NCI-H1436 treated with DMSO at 0.1 percent for 48 hours (cell line): Measurements from ENCODE around the gene DUSP9.
A peak's percentile ranks its signal among the peaks of the same experiment; 100 is the strongest.
"Not testable (repeated sequence)": the region's sequence is repeated elsewhere in the genome, so short reads cannot be mapped to it uniquely, and the experiment has no call there.

Experiments
- DNase-seq: peaks from one replicate; lab custom pipeline; 2025; lab: John Stamatoyannopoulos, UW

DUSP9 gene

DNA sequence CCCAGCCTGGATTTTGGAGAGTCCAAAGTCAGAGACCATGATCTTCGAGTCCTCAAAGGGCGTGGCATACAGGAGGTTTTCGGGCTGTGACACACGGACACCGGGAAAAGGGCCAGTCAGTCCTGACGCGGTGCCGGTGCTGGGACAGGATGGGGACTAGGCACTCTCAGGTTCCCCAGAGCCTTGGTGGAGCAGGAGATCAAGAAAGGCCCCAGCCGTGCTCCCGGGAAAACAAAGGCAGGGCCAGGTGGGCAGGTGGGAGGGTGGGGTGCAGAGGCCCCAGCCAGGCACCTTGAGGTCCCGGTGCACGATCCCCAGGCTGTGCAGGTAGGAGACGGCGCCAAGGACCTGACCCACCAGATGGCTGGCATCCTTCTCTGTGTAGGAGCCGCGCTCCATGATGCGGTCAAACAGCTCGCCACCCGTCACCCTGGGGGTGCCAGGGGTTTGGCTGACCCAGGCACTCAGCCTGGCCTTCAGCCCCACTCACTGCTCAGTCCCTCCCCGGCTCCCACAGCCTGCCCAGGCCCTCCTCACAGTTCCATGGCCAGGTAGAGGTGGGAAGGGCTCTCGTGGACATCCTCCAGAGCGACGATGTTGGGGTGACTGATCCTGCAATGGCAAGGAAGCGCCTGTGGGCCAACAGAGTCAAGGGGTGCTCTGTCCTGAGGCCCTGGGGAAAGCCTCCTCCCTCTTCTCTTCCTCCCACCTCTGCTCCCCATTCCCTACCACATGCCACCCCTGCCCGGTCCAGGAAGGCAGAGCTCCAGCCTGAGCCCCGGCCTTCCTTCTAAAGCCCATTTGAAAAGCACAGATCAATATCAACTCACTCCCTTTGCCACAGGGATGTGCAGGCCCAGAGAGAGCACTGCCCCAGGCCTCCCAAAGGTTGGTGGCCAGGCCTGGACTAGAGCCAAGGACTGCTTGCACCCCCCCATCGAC, 24.9 kb downstream of the DUSP9 start:
- no peak for DNase-seq

DNA sequence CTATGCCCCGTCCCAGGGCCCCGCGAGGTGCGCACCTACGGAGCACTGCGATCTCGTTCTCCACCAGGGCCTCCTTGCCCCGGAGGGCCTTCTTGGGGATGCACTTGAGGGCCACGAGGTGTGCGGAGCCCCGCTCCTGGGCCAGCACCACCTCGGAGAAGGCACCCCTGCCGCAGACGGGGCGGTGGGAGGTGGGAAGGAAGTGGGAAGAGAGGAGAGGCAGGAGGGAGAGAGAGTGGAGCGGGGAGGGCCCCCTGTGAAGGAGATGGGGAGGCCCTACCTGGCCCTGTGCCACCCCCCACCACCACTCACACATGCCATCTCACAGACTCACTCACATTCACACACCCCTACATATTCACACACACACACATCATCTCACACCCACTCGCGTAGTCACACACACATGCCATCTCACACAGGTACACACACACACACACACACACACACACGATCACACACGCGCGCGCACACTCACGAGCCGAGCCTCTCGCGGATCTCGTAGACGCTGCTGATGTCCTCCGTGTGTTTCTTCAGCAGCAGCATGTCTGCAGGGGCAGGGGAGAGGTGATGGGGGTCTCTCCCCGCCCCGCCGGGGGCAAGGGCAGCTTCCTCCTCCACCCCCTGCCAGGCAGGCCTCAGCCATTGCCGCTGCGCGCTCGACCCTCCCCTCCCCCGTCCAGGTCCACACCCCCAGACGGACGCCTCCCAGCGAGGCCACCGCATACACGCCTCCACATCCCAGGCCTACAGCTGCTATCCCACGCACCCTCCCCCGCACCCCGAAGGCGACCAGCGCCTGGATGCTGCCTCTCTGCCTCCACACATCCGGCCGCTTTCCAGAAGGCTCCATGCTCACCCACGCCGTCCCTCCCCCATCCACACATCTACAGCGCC, 25.8 kb downstream of the DUSP9 start:
- no peak for DNase-seq

DNA sequence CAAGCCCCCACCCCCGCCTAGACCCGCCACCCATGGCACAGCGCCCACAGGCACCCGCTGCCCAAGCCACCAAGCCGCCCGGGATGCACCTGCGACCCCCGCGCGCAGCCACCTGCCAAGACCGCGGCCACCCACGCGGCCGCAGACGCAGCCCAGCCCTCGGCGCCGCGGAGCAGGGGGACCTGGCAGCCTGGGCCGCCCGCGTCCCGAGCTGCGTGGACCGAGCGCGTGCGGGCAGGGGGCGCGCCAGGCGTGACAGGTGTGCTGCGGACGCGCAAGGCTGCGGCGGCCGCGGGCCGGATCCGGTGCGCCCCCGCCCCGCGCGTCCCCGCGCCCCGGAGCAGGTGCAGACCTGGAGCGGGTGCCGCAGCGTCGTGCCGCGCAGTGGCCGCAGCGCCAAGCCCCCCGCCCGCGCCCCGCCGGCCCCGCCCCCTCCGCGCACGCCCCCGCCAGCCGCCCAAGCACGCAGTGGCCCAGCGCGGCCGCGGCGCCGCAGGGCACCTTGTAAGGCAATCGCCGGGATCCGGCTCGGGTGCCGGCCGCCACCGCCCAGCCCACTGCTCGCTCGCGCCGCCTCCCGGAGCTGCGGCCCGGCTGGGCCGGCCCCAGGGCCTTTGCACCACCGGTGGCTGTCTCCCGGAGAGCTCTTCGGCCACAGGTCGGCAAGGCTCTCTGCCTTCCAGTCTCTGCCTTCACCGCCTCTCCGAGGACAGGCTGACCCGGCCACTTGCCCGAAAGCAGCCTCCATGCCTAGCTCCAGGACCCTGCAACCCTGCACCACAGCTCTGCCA, 26.6 kb downstream of the DUSP9 start, which contains the start of gene PNCK:
PNCK (minus strand) TSS at position 386 of the 791 bp plus-strand sequence. CDS start 737 bp downstream, outside the sequence.
- DNase-seq, result no peak

DNA sequence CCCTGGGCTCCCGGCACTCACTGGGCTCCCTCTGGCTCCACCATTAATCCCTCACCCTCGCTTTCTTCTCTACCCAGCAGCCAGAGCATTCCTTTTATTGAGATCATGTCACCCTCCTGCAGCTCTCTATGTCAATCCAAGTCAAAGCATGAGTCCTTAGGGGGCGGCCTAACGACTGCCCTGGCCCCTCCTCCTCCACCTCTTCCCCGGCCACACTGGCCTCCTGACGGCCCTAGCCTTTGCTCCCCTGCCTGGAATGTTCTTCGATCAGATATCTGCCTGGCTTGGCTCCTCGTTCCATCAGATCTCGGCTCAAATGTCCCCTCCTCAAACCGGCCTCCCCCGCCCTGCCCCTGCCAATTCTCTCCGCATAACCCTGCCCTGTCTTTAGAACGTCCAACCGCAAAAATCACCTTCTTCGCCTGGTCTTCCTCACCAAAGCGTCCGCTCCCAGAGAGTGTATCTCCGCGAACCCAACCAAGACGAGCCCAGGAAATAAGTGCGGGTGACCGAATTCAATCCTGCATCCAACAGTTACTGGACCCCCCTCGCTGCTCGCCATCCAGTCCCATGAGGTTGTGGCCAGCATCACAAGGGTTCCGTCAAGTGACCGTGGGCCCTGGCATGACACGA, 27.3 kb downstream of the DUSP9 start:
- no peak for DNase-seq

DNA sequence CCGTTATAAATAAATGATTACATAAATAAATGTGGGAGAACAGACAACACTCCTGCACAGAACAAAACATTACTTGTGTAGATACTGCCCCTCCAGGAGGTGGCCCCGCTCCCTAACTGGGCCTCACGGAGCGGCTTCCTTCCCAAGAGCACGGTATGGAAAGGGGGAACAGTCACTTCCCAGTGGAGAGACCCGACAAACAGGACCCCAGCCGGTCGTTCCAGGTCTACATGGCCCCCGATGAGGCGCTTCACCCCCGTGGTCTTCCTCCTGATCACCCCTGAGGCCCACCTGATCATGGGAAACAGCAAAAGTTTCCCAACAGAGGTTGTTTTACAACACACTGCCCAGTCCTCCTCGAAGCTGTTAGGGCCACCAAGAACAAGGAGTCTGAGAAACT, 34.2 kb downstream of the DUSP9 start:
- DNase-seq, result no peak

DNA sequence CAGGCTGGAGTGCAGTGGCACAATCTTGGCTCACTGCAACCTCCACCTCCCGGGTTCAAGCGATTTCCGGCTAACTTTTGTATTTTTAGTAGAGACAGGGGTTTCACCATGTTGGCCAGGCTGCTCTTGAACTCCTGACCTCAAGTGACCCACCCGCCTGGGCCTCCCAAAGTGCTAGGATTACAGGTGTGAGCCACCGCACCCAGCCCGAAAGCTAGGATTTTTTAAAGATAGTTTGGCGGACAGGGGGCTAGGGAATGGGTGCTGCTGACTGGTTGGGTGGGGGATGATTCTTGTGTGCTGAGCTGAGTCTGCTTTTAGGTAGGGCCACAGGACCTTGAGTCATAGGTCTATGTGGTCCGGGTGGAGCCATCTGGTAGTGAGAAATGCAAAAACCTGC, 36.5 kb downstream of the DUSP9 start:
- not testable (repeated sequence) for DNase-seq

DNA sequence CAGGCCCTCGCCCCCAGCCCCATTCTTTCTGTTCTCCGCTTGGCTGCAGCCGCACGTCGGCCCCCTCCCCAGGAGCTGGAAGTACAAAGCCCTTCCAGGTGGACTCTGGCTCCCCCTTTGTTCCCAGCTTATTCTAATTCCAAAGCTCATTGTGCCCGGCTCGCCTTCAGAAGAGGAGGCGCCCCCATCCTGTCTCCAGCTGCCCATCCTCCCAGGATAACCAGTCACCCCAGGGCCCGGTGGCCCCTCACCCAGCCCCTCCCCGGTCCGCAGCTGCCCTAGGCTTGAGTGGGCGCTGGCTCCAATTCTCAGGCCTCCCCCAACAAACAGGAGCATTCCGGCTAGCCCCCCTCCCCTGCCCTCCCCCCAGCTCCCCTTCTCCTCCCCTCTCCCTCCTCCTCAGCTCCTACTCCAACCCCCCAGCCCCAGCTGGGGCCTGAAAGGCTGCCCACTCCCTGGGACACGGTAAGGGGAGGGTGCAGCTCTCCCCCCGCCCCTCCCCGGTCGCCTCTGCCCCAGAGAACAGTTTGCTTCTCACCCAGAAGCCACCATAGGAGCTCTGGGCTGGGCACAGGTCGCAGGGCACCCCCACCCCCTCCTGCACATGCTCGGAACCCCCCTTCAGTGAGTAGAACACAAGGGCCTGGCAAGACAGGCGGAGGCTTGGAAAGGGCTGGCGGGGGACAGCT, 37.6 kb downstream of the DUSP9 start:
- DNase-seq, result no peak

DNA sequence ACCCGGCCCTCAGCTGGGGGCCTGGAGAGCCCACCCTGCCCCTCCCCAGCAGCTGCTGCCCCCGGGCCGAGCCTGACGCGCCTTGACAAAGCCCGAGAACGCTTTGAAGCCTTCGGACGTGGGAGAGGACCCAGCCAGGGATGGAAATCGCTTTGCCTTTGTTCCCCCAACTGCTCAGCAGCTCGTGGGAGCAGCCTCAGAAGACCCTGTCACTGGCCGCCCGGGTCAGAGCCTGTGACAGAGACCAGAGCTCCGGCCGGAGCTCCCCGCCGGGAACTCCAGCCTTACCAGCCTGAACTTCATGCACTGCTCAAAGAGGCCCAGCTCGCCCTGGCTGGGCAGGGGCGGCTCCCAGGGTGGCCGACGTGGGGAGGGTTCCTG, 38.1 kb downstream of the DUSP9 start:
- DNase-seq, result no peak

DNA sequence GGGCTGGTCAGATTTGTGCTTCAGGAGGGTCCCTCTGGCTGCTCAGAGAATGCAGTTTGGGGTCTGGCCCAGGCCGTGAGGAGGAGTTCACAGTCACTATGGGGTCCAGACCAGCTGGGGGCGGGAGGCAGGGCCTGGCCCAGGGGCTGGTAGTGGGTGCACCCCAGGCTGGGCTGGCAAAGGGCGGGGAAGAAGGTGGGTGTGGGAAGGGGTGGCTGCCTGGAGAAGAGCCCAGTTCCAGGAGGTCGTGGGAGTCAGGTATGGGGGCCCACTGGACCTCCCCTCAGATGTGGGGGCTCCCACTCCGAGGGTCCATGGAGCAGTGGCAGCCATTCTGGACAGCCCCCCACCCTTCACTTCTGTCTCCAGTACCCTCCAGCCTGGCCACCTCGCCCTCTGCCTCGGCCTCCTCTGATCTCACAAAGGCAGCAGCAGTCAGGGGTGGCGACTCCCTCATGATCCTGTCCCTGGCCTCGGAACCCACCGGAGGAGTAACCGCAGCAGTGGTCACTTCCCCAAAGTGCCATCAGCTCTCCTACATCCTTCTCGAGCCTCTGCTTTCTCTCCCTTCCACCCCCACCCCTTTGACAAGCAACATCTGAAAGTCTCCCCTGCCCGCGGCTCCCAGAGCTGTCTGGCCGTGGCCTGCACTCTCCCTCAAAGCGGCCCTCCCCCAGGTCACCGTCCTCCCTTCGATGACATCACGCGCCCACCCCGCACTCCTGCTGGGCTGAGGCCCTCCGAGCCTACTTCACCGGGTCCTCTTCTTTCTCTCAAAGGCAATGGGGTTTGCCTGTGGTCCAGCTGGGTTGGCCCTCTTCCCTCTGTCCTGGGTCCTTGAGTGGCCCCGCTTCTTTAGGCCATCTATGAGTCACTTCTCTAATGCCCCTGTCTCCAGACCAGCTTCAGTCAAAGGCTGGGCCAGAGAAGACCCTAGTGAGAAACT, 39.0 kb downstream of the DUSP9 start:
- DNase-seq, result no peak

DNA sequence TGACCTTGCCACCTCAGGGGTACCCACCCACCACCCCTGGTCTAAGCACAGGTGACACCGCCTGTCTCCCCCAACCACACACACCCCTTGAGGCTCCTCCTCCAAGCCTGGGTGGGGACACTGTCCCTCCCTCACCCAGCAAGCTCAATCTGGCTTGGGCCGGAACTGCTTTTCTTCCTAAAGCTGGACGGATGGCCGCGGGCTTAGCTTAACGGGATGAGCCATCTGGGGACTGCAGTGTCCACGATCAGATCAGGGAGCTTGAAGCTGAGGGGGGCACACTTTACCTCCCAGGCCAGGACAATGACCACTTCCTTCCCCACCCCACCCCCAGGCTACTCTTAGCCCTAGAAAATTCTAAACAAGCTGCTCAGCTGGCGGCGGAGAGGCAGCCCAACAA, 39.7 kb downstream of the DUSP9 start:
- no peak for DNase-seq

DNA sequence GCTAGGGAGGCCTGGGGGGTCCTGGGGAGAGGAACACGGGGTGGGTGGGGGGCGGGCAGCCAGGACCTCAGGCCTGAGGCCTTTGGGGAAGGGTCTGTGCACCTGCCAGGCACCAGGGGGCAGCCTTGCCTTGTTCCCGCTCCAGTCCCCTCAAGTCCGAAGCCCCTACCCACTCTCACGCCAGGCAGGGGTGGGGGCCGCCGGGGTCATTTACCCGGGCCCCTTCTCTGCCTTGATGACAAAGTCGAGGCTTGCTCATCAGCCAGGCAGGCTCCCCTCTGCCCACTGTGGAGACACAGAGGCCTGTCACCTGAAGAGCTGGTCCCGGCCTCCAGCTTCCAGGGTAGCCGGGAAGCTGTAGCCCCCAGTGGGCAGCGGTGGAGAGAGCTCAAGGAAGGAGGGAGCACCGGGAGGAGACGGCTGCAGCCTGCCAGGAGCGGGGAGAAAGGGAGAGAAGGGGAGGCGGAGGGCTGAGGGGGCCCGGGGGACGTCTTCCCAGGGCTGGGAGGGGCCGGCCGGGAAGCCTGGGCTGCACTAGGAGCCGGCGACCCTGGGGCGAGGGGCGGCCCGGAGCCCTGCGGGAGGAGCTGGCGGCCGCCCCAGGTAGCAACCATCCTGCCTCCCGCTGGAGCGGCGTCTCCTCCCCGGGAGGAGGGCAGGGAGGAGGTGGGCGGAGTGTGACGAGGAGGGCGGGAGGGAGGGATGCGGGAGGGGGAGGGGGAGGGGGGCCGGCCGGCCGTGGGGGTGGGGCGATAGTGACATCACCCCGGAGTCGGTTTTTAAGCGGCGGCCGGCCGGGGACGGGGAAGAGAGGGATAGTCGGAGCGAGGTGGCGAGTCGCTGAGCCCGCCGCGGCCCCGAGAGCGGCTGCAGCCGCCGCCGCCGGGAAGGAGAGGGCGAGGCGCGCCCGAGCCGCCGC, 40.4 kb downstream of the DUSP9 start, which contains the start of gene SLC6A8:
SLC6A8 (plus strand) TSS at position 806 of the 919 bp plus-strand sequence. CDS start 649 bp downstream, outside the sequence.
- peak; percentile 2 for DNase-seq

DNA sequence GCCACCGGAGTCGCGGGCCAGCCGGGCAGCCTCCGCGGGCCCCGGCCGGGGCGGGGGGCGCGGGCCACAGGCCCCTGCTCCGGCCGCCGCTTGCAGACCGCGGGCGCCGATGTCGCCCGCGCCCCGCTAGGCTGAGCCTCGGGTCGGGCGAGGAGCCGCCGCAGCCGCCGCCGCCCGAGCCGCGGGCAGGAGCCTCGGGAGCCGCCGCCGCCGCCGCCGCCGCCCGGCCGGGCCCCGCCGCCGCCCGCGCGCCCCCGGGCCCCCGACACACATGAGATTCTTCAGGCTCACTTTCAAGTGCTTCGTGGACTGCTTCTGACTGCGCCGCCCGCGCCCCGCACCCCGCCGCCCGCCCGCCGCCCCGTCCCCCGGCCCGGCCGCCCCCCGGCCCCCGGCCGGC, 41.1 kb downstream of the DUSP9 start:
- no peak for DNase-seq

DNA sequence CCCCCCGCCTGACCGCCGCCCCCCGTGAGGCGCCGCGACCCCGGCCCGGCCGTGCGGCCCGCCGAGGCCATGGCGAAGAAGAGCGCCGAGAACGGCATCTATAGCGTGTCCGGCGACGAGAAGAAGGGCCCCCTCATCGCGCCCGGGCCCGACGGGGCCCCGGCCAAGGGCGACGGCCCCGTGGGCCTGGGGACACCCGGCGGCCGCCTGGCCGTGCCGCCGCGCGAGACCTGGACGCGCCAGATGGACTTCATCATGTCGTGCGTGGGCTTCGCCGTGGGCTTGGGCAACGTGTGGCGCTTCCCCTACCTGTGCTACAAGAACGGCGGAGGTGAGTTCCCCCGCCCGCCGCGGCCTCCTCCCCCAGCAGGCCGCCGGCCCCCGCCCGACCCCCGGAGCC, 41.5 kb downstream of the DUSP9 start:
- DNase-seq, result no peak

DNA sequence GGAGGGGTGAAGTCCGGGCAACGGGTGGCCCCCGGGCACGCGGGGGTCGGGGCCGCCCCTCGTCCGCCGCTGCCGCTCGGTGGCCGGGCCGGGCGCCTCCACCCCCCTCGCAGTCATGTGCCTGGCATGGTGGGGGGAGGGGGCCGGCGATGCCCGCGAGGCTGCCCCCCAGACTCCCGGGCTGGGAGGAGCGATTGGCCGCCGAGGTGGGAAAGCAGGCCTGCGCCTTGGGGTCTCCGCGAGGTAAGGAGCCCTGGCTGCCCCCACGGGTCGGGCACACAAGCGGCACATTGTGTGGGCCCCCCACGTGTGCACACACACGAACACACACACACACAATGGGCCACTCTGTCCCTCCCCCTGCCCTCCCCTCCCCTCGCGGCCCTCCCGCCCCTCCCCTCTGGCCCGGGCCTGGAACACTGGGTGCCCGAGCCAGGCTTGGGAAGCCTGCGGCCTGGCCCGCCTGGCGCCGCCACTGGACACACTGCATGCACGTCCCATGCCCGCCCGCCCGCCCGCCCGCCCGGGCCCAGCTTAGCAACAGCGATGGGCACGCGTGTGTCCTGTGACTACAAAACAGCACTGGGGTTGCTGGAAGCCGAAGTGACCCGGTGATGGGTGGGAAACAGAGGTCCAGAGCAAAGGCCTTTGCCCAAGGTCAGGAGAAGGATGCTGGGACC, 42.0 kb downstream of the DUSP9 start:
- no peak for DNase-seq

DNA sequence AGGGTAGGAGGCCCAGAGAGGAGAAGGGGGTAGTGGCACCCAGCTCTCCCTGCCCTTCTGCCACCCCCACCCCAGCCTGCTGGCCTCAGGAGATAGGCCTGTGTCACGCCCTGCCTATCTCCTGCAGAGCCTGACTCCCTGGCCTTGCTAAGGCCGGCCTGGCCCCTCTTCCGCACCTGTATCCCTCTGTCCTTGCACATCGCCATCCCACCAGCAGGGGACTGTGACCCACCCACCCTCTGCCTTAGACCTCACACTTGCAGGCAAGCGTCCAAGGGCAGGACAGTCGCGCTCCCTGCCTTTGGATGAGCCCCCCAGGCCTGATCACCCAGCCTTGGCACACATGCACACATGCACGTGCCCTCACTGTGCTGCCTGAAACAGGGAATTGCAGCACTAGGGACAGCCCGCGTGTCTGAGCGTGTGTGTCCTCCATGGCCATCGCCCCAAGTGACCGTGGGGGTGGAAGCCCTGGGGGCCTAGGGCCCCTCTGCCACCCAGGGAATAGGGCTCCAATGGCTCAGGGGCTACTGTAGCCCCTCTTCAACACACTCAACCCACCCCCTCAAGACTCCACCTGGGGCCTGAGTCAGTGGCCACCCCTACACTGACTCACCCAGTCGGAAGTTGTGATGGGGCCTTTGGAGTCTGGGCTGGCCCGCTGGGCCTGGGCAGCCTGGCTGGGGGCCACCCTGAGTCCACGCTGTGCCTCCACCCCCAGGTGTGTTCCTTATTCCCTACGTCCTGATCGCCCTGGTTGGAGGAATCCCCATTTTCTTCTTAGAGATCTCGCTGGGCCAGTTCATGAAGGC, 42.9 kb downstream of the DUSP9 start:
- DNase-seq, result no peak

DNA sequence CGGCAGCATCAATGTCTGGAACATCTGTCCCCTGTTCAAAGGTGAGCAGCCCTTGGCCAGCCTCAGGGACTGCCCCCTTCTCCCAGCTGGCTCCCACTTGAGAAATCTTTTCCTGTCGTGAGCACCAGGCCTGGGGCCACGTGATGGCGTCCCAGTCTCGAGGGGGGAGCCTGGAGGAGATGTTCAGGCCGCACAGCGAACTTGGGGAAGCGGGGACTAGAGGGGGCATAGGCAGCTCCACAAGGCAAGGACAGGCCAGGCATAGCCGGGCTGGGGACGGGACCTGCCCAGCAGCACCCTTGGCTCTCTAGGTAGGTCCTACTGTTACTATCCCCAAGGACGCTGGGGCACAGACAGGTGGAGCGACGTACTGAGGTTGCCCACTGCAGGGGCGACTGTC, 43.5 kb downstream of the DUSP9 start:
- no peak for DNase-seq
